CD4-positive, alpha-beta T cell treated with Interleukin-4 for 4 hours (primary cell): ENCODE data around the gene IGF2BP3.

Experiments
- DNase-seq: peaks from one replicate; pipeline ENCODE4 v3.0.0-alpha.2; 2020

Gene IGF2BP3

DNA sequence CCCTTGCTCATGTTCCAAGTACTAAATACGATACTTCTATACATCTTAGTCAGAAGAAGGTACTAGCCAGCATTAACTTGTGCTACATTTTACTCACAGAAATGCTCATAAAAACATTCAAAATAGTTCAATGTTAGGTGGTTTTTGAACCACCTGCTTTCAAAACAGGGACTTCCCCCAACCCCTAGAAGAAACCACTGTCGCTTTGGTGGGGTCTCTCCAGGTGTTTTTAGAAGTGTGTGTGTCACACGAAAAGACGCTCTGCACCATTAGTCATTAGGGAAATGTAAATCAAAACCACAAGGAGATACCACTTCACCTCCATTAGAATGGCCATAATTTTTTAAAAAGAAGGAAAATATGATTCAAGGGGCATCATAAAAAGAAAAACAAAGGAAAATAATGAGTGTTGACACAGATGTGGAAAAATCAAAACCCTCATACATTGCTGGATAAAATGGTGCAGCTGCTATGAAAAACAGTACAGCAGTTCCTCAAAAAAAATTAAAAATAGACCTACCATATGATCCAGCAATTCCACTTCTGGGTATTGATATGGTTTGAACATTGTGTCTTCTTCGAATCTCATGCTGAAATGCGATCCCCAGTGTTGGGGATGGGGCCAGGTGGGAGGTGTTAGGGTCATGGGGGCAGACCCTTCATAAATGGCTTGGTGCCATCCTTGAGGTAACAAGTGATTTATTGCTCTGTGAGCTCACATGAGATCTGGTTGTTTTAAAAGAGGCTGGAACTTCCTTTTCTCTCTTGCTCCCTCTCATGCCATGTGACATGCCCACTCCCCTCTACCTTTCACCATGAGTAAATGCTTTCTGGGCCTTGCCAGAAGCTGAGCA is 96.9 kb downstream of the IGF2BP3 start:
- peak; percentile 54 for DNase-seq

DNA sequence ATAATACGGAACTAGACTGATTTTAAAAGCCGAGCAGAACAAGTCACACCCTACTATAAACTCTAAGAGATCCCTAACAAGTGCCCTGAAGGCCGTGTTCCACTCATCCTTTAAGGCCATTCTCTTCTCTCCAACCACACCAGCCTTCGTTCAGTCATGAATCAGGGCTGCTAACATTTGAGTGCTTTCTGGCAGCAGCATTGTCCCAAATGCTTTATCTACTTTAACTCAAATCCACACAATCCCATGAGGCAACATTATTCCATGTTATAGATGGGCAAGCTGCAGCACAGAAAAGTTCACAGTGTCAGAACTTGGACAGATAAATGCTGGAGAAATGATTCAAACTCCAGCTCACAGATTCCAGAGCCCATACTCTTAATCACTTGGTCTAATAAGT is 97.7 kb downstream of the IGF2BP3 start:
- no peak for DNase-seq

DNA sequence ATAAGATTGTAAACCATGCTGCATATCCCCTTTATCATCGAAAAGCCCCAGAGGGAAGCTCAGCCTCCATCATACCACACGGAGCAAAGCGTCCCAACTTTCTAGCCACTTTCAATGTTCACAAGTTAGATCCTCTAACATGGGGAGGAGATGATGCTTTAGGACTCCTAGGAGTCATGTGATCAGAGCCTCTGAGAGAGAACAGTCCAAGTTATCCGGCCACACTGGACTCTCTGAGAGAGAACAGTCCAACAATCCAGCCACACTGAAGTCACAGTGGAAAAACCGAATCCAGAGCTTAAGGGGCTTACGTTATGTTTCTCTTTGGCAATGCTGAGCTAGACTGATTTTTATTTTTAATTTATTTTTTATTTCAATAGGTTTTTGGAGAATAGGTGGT is 98.6 kb downstream of the IGF2BP3 start:
- no peak for DNase-seq

DNA sequence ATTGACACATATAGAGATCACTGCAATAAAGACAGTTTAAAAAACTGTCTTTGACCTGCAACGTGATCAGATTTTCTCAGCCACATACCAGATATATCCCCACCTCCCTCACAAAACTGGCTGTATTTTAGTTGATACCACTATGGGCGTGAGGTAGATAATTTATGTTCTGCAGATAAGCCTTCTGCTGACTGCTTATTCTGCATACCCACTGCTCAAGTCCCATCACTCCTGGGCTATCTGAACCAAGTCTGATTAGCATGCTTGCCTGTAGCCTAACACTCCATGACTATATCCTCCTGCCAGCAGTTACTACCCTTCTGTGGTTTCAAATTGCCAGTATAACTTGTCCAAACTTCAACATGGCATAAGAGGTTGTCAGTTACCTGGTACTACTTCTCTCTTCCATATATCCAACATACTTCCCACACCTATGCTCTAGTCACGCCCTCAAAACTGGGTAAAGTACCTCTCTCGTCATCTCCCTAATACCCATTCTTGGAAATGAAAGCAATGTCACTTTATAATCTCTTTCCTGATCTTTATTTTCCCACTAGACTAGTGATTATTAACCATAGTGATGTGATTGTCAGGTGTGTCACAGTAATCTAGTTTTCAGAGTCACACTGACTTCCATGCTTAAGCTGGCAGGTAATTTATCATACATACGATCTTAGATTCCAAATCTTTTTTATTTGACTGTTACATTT is 100.4 kb downstream of the IGF2BP3 start:
- DNase-seq: no peak

DNA sequence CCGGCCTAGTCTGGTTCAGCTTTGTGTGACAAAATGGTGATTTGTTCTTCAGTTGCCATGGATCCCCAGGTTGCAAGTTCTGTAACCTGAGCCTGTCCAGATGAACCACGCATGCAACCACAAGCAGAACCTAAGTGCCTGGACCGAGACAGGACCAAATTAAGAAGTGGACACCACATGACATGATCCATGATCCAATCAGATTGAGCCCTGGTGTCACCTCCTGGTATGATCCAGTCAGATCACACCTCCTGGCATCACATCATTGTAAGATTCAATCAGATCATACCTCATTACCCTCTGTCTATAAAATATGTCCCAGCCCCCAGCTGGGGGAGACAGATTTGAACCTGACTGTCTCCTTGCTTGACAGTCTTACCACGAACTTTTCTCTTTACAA is 101.2 kb downstream of the IGF2BP3 start:
- no peak for DNase-seq

DNA sequence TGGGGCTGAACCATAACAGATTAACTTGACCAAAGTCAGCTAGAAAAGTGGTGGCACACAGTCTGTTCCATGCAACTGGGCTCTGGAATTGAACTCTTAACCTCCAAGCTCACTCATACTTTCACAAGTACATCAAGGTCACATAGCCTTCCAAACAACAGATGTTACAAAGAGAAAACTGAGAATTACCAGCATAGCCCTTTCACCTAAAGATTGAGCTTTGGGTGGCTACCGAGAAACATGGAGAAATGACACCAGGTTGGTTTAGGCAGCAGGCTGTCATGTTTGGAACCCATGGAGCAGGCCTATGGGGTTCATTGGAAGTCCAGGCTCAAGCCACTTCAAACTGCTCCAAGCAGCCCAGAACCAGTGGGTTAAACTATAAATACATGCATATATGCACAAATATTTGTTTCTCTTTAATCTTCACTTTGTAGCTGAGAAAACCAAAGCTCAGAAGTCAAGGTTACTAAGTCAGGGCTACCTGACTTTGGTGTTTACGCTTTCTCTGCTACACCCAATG is 112.1 kb downstream of the IGF2BP3 start:
- no peak for DNase-seq

DNA sequence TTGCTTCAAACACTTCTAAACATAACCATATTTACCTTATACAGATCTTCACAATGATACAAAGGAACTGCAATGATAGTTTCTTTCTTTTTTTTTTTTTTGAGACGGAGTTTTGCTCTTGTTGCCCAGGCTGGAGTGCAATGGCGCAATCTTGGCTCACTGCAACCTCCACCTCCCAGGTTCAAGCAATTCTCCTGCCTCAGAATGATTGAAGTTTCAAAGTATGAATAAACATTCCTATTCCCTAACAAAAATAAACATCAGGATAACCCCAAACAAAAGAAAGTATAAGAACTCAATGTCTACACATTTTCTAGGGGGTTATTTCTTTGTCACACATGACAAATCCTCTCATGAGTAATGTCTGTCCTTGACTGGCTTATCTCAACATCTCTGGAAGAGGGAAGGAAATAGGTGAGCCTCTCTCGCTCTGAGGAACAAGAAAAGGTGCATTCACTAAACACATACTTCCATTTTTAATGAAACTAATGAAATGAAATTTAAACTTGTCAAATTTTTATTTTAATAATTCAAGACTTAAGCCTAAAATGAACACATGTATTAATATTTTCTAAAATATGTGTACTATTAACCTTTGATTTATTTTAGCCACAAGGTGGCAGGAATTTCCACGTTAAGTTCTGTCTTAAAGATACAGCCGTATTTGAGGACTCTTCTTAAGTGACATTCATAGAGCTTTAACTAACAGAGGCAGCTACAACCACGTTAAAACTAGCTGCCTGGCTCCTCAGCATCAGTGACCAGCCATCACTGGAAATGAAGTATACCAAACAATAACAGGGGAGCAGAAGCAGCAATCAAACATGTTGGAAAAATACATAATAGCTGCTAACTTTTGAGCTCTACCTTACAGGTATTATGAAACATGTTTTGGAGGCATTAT is 112.8 kb downstream of the IGF2BP3 start:
- peak; percentile 15 for DNase-seq

DNA sequence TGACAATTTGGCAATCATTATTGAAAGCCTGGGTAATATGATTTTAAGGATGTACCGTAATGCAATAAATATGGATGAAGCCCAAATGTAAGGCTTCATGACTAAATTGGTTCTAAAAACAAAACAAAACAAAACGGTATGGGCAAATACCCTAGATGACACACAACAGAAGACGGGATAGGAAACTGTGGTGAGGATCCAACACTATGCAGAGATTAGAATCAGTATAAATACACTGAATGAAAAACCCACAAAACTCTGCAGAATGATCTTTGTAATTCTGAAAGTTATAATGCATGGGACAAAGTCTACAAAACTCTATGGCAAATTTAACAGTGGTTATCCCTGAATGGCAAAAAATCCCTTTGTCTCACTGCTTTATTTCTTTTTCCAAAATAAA is 113.6 kb downstream of the IGF2BP3 start:
- DNase-seq: peak; percentile 35

DNA sequence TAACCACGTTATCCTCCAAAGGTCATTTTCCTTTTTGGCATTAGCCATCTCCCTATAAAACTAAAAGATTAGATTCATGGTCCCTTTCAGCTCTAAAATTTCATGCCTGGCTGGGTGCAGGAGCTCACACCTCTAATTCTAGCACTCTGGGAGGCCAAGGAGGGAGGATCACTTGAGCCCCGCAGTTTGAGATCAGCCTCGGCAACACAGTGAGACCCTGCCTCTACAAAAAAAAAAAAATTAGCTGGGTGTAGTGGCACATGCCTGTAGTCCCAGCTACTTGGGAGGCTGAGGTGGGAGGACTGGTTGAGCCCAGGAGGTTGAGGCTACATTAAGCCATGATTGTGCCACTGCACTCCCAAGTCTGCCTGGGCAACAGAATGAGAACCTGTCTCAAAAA is 114.1 kb downstream of the IGF2BP3 start:
- no peak for DNase-seq

DNA sequence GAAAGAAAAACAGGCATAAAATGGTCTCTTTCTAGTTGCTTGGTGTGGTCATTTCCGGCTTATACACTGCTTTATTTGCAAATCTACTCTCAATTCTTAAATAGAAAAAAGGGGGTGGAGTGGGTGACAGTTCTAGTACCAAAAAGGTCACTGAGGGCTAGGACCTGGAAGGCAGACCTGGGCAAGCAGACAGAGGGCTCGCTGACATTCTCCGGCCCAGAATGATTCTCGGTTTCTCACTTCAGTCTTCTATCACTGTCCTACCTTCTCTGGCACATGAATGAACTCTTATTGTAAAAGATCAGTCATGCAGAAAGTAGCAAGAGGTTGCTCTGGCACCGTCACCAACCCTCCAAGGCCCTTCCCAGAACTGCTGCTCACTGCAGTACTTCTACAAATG is 117.1 kb downstream of the IGF2BP3 start:
- no peak for DNase-seq

DNA sequence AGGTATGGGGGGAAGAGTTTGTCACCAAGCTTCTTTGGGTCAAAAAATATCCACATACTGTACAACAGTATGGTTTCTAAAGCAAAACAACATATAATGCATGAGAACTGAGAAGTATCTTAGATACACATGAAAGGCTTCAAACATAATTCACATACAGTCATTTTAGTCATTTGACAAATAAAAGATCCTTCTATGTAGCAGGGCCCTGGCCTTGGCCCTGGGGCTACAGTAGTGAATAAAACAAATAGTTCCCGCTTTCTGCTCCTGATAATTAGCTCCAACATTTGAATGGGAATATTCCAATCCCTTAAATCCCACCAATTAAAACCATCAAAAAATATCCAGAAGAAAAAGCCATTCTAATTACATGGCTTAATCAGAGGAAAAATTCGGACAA is 119.8 kb downstream of the IGF2BP3 start:
- no peak for DNase-seq

DNA sequence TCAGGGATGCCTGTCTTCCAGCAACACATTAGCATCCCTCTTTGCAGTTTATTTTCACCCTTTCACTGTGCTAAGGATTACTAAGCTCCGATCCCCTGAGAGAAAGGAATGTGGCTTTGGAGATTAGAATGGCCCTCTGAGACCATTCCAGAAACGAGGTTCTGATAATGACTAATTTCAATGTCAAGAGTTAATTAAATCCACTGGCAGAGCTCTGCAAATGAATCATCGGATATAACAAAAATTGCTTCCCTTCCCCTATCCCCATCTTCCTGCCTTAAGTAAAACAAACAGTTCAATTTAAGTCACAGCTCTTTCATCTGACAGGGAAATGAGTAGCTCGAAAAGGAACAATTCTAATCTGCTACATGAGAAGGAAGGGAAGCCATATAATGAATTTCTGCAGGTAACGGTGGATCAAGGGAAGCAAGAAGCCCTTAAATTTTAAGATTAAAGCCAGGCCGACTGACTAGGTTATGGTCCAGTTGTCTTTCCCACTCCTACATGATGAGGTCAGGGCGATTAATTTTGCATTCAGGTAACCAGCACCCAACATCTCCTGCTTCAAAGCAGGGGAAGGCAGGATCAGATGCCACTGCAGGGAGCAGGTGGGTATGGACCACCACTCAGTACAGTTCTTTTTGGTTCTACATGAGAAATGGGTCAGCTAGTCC is 120.7 kb downstream of the IGF2BP3 start:
- no peak for DNase-seq

DNA sequence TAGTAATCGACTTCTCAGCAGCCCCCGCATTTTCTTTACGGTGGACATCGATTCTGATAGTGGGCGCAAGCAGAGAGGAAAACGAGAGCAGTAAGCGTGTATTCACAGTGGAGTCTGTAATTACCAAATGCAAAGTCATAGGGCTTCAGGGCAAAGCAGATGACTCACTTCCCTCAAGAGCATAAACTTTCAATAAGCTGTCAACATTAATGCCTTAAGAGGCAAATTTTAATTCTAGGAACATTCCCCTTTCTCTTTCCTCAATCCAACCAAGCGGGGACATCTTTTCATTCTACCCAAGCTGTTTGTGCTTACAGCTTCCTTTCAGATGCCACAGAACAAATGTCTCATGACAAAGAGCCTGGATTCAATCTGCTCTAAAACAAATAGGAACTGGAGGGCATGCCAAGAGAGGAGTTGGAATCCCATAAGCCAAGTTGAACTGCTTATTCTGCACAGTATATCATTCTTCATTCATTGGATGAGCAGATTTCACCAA is 122.6 kb downstream of the IGF2BP3 start:
- DNase-seq: no peak

DNA sequence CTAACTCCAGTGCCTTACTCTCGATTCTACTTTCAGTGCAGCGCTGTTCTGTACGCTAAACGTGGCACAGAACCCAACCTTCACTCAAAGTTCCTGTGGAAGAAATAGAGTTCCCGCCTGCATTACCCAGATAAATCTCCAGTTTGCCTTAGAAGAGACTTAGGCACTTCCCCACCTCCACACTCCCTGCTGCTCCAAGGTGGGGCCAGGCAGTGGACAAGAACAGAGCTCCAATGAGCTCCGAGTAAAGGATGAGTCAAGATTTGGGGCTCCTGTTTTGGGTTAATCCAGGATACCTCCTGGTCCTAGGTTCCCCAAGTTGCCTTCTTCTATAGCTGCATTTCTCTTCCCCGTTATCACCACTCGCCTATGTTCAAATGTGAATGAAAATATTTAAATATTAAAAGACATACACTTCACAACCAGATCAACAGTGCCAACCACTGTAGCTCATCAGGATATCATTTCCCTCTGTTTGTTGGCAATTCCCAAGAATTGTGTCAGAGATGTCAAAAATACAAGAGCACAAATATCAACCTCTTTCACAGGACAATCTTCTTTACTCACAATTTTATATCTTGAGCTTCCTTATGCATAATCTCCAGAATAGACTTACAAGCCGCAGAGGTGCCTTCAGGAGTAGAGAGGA is 123.1 kb downstream of the IGF2BP3 start:
- no peak for DNase-seq

DNA sequence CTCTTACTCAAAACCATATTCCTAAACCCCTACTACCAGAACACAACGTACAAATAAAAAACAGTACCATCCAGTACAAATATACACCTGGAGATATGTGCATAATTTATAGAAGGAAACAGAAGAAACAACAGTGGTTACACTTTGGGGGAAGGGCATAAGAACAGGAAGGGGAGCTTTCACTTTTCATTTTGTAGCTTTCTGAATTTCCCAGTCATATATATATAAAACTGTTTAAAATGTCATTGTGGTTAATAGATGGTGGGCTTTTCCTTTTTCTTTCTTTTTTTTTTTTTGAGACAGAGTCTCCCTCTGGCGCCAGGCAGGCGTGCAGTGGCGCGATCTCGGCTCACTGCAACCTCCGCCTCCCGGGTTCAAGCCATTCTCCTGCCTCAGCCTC is 124.0 kb downstream of the IGF2BP3 start:
- DNase-seq: peak; percentile 18

DNA sequence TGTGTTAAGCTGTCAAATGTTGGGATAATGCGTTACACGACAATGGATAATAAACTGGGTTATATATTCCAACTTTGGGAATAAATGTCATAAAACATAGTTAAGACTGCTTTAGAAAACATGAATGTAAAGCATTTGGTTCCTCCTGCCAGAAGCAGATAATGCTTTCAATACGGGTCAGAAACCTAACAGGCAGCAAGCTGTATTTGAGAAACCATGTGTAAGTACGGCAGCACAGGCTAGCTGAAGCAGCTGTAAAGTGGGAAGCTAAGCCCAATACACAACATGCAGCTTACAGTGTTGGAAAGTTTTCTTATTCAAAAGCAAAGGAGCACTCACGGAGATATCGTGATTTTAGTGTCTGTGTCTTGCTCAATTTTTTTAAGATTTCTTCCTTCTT is 124.7 kb downstream of the IGF2BP3 start:
- no peak for DNase-seq

DNA sequence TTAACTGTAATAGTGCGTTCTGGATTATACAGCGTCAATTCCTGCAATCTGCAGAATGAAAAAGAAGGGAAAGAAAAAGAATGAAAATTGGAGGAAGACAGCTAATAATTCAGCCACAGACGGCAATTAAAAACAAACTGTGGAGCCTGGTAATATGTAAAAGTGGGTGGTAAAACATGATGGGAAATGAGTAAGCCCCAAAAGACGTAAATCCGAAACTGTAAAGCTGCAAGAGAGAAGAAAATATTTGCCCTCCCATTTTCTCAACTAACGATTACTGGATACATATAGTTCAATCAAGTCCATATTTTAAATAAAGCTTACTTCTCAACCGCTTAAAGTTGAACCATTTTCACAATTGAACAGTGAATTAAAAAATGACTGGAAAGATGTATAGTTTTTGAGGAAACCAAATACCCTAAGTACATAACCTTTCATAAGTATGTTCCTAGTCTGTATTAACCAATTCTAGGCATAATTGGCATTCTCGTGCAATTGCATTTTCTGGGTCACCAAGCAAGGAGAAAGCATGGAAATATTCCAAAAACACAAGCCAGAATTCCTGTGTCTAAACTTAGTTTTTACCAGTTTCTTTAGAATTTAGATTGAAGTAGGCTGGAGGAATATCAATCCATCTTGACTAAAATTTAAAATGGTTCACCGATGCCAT is 126.3 kb downstream of the IGF2BP3 start:
- no peak for DNase-seq

DNA sequence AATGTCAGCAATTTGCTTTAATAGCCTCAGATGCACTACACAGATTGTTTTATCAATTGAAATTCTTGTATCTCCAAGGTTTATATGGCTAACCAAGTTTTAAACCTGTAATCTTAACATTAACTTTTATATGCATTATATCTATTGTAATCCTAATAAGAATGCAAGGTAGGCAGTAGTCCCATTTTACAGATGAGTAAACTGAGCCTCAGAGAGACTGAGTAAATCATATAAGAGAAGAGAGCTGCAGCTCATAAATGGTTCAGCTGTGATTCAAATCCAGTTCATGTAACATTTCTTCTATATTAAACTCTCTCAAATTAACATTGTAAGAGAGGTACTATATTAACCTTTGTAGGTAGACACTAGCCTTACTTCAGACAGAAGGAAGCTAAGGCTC is 127.2 kb downstream of the IGF2BP3 start:
- DNase-seq: no peak

DNA sequence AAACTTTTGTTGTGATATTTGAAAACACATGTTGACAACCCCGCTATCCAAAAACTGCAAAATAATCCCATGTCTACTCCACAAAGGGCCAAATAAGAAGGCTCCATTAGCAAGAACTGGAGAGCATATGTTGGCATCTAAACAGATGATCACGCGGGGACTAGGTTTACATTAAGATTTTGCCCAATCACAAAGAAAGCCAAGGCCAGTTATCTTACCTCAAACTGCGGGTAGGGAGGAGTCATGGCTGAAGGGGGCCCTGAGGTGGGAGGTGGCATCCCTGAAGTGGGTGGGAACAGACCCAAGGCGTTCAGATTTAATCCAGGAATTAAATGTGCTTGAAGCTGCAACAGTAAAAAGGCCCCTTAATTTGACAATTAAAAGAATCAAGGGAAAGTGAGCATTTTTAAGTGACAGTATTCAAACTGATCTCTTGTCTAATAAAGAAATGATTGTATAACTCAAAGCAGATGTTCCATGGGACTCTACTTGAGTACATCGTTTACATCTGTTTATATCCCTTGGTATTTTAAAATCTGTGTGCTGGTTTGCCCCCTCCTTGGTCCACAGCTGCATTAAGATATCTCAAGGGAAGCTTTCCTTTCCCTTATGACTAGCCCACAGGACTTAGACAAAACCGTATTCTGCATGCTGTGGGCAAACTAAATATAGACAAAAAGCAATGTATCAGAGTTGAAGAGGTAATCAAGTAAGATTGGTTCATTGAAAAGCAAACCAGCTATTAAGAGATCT is 128.3 kb downstream of the IGF2BP3 start:
- DNase-seq: no peak

DNA sequence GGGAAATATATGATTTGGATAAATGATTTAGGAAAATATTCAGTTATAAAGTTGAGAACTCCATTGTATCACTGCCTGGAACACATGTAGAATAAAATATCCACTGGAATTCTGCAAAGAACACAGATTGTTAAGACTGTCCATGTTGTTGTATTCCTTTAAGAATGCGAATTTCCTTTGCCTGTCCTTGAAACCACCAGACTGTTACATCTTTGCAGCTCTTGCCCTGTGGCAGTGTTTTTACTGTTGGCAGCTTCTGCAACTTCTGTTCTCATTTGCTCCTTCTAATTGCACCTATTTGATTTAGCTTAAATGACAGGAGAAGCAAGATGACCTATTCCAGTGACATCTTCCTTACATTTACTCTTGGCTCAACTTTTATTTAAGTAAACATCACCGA is 131.4 kb downstream of the IGF2BP3 start:
- DNase-seq: no peak

DNA sequence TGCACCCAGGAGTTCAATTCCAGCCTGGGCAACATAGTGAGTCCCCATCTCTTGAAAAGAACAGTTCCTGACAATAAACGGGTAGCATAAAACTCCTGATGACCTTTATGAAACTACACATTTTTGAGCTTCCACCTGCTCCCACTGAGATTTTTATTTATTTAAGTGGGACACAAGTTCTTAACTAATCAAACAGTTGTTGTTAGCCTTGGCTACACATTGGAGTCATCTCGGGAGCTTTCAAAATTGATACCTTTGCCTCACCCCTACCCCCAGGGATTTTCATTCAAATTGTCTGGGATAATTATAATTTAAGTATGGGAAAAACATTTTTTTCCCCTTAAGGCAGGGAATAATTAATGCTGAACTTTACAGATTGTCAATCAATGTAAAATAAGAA is 131.9 kb downstream of the IGF2BP3 start:
- no peak for DNase-seq
